ENCODE results near the gene THSD4.

DNA sequence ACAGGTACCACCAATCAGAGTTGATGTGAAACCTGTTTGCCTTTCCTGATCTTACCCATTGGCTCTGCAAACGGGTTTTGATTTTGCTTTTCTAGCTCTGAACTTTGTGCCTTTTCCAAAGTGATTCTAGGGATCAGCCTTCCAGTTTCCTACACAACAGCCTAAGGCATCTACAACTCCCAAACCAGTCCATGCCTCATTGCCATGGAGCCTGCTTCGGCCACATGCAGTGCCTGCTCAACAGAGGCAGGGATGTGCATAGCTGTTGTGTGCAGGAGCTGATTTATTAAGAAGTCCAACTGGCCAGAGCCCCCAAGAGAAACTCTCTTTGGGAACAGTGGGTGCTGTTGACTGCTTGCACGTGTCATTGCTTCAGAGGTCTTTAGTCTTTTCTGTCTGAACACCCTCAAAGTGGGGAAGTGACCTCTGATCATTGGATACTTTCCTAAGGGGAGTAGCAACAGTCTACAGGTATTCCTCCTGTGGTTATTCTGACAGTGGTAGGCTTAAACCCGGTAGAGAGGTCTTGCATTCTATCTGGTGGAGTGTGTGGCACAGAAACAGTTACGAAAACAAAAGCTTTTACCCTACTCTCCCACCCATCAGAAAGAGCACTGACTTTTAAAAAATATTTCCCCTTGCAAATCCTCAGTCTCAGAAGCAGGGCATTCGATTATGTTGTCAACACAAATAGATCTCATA is 36.6 kb upstream of the THSD4 start:
- TF ChIP-seq MEIS2 (IDR thresholded peaks at IDR 0.05; ENCODE audit: partially characterized antibody) (no peak), ATF7 (IDR thresholded peaks at IDR 0.05) (no peak), PHB2 (IDR thresholded peaks at IDR 0.05; ENCODE audit: low read depth) (no peak), ARHGAP35 (IDR thresholded peaks at IDR 0.05; ENCODE audit: partially characterized antibody) (no peak)
- TF ChIP-seq, protein P1, sequence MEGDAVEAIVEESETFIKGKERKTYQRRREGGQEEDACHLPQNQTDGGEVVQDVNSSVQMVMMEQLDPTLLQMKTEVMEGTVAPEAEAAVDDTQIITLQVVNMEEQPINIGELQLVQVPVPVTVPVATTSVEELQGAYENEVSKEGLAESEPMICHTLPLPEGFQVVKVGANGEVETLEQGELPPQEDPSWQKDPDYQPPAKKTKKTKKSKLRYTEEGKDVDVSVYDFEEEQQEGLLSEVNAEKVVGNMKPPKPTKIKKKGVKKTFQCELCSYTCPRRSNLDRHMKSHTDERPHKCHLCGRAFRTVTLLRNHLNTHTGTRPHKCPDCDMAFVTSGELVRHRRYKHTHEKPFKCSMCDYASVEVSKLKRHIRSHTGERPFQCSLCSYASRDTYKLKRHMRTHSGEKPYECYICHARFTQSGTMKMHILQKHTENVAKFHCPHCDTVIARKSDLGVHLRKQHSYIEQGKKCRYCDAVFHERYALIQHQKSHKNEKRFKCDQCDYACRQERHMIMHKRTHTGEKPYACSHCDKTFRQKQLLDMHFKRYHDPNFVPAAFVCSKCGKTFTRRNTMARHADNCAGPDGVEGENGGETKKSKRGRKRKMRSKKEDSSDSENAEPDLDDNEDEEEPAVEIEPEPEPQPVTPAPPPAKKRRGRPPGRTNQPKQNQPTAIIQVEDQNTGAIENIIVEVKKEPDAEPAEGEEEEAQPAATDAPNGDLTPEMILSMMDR (IDR thresholded peaks at IDR 0.05 in 2 of 3, conservative IDR thresholded peaks at IDR 0.05 in 1 of 3; ENCODE audit: insufficient read depth in 2 of 3, low read depth in 1 of 3, low read length in 3 of 3), result no peak
- TF ChIP-seq, protein P2, sequence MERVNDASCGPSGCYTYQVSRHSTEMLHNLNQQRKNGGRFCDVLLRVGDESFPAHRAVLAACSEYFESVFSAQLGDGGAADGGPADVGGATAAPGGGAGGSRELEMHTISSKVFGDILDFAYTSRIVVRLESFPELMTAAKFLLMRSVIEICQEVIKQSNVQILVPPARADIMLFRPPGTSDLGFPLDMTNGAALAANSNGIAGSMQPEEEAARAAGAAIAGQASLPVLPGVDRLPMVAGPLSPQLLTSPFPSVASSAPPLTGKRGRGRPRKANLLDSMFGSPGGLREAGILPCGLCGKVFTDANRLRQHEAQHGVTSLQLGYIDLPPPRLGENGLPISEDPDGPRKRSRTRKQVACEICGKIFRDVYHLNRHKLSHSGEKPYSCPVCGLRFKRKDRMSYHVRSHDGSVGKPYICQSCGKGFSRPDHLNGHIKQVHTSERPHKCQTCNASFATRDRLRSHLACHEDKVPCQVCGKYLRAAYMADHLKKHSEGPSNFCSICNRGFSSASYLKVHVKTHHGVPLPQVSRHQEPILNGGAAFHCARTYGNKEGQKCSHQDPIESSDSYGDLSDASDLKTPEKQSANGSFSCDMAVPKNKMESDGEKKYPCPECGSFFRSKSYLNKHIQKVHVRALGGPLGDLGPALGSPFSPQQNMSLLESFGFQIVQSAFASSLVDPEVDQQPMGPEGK (CRISPR knock-in tag; IDR thresholded peaks at IDR 0.05; ENCODE audit: borderline replicate concordance), result no peak
